K562 treated with DMSO at 1 percent for 48 hours (cell line): ENCODE results near the gene MSRB3. TPM values are rescaled to one million over a fixed set of nuclear protein-coding genes. Genes with fewer than 3 reads are reported as not detected.

ENCODE experiments used
- total RNA-seq: library from RNA; unstranded; fragments of 300-600 nt; gene quantifications from 2 replicates; pipeline ENCODE4 v1.2.3, GENCODE V29; 2022; ENCODE audit warnings: low replicate concordance; ENCODE audit errors: extremely low read depth

Gene MSRB3
- total RNA-seq = not detected in 2 replicates

DNA sequence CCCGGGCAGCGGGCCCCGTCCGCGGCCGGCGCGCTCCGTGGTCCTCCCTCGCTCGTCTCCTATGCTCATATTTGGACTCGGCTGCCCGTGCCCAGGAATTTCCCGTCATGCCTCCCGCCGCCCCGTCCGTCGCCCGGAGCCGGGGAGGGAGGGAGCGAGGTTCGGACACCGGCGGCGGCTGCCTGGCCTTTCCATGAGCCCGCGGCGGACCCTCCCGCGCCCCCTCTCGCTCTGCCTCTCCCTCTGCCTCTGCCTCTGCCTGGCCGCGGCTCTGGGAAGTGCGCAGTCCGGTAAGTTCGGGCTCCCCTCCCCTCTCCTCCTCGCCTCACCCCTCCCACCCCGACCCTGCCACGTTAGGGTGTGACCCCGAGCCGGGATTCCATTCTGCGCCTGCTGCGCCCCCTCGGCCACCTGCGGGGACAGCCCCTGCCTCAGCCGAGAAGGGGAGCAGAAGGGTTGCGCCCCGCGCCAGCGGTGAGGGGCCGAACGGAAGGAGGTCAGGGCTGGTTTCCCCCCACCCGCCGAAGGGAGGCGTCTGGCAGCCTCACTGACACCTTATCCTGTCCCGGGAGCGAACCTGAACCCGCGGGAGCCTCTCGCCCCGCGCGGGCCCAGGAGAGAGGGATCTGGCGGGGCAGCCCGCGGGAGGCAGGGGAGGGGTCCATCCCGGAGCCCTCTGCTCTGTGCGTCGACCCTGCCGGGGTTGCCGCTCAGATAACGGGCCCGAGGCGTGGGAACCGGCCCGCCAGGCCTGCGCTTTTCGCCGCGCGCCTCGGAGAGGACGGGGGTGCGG is at the start of gene MSRB3:
MSRB3 (plus strand) TSS at position 108 of the 793 bp plus-strand sequence. CDS start 29,897 bp downstream, outside the sequence.

Other genes starting within 250 kb of the MSRB3 start
- not detected in 2 replicates for gene WIF1, start 157.4 kb upstream of the MSRB3 start, total RNA-seq
- not detected in 2 replicates for gene LEMD3, start 109.1 kb upstream of the MSRB3 start, total RNA-seq